H1 (cell line): ENCODE data around the gene UTP15. TPM values are rescaled to one million over a fixed set of nuclear protein-coding genes. Genes with fewer than 3 reads are reported as not detected.

Experiments
- polyA plus RNA-seq, 7 experiments: library from polyadenylated mRNA; depleted of rRNA in 3 of 7; stranded (reverse) in 5 of 7; unstranded in 2 of 7; fragments of >200 nt in 5 of 7; fragments of 200-250 nt in 2 of 7; gene quantifications; 1 replicate in 5 of 7; 2 replicates in 1 of 7; 4 replicates in 1 of 7; pipeline versions ENCODE4 v1.2.1 to v1.2.3, GENCODE V29; 2011 to 2013; ENCODE audit warnings: missing spikeins in 2 of 7, mixed read lengths in 2 of 7
- total RNA-seq: library from RNA; stranded (reverse); fragmentation: NEBNext Ultra II Directional; extraction: Animal tissue kit (Norgen Biotek cat#: 25700); gene quantifications from 2 replicates; pipeline ENCODE4 v1.2.1, GENCODE V29; 2021

UTP15 gene
- total and polyA plus RNA-seq, 2 of the 8 experiments (the other 6 are each of a cell fraction or from before 2014, with no cell fraction given), result 14.3 to 33.6 TPM

Other genes starting within 250 kb of the UTP15 start
- 0.73 and 1.1 TPM in 2 replicates for gene FOXD1, start 117.0 kb upstream of the UTP15 start, total RNA-seq
- 0.11 and 0.17 TPM in 2 replicates for gene FOXD1, start 117.0 kb upstream of the UTP15 start, polyA plus RNA-seq (2011; rRNA removed)
- gene BTF3, start 67.3 kb upstream of the UTP15 start, total RNA-seq, result 754 and 760 TPM in 2 replicates
- gene BTF3, start 67.3 kb upstream of the UTP15 start, polyA plus RNA-seq (2011; rRNA removed), result 228 and 396 TPM in 2 replicates
- 10.3 and 12.6 TPM in 2 replicates for gene ANKRA2, start 104 bp upstream of the UTP15 start, total RNA-seq
- 5.6 and 7.0 TPM in 2 replicates for gene ANKRA2, start 104 bp upstream of the UTP15 start, polyA plus RNA-seq (2011; rRNA removed)
- gene ARHGEF28, start 60.5 kb downstream of the UTP15 start, total RNA-seq, result 0.77 and 1.0 TPM in 2 replicates
- gene ARHGEF28, start 60.5 kb downstream of the UTP15 start, polyA plus RNA-seq (2011; rRNA removed), result 0.31 and 0.33 TPM in 2 replicates